Upper lobe of left lung (tissue), 6 donors: ENCODE data around the gene KRI1. TPM values are rescaled to one million over a fixed set of nuclear protein-coding genes. Genes with fewer than 3 reads are reported as not detected.

ENCODE experiments used
- ATAC-seq, 2 donors: fragments of 200-7000 bp; cut with Tn5 transposase; one replicate each; pipeline ENCODE4 v1.9.1; 2022; ENCODE audit warnings: mild to moderate bottlenecking in 2 of 2, moderate library complexity in 2 of 2; ENCODE audit not compliant: low FRiP score in 2 of 2
- DNase-seq, 2 donors: peaks; one replicate each; pipeline ENCODE4 v3.0.0-alpha.2; 2019 to 2020
- H3K27ac ChIP-seq, 4 donors: fragments of 200-600 bp; sonication (generic); one replicate each; pipeline ENCODE4 v1.5.1; 2016 to 2019
- H3K27me3 ChIP-seq, 4 donors: fragments of 200-600 bp; sonication (generic); one replicate each; pipeline ENCODE4 v1.5.1; 2017 to 2019
- H3K36me3 ChIP-seq, 4 donors: fragments of 200-600 bp; sonication (generic); one replicate each; pipeline ENCODE4 v1.5.1; 2016 to 2019
- H3K4me1 ChIP-seq, 4 donors: fragments of 200-600 bp; sonication (generic); one replicate each; pipeline ENCODE4 v1.5.1; 2018 to 2019
- H3K4me3 ChIP-seq, 4 donors: fragments of 200-600 bp; sonication (generic); one replicate each; pipeline ENCODE4 v1.5.1; 2017 to 2019; ENCODE audit warnings: mild to moderate bottlenecking in 2 of 4, moderate library complexity in 1 of 4
- H3K9me3 ChIP-seq, 4 donors: fragments of 200-600 bp; sonication (generic); one replicate each; pipeline ENCODE4 v1.5.1; 2018 to 2019
- EP300 ChIP-seq, 4 donors: sonication (generic); formaldehyde crosslinking; IDR thresholded peaks; one replicate each; pipeline ENCODE4 v1.5.1; 2017; ENCODE audit warnings: antibody characterized with exemption in 4 of 4, control low read depth in 2 of 4
- POLR2A ChIP-seq, 4 donors: fragments of 450-650 bp; IDR thresholded peaks; one replicate each; pipeline ENCODE4 v1.5.1; 2016 to 2017; ENCODE audit warnings: antibody characterized with exemption in 4 of 4, mild to moderate bottlenecking in 2 of 4
- POLR2AphosphoS5 ChIP-seq, 2 donors: sonication (generic); formaldehyde crosslinking; IDR thresholded peaks; one replicate each; pipeline ENCODE4 v1.5.1; 2017; ENCODE audit warnings: antibody characterized with exemption in 2 of 2
- WGBS, 2 donors: methylation state at CpG; one replicate each; pipeline ENCODE4 v1.1.5; 2017 to 2018; 5-methylcytosine and 5-hydroxymethylcytosine counted together
- total RNA-seq, 6 donors: library from RNA; depleted of rRNA in 4 of 6; stranded (reverse); fragments of >200 nt in 4 of 6; gene quantifications; one replicate each; pipeline versions ENCODE4 v1.1.0 to v1.2.1, GENCODE V29; 2016 to 2021
- TF ChIP-seq, protein P1 (sequence below), 6 experiments: fragments of 450-650 bp in 4 of 6; fragments of 200-600 bp in 2 of 6; sonication (generic) in 2 of 6; IDR thresholded peaks; one replicate each; pipeline ENCODE4 v1.5.1; 2016 to 2019; ENCODE audit warnings: antibody characterized with exemption in 6 of 6
- donor health status: DM: no; HTN: no; CAD: no; lungs with moderate emphysema.
- donor health status: DM: no; HTN: yes; CAD: no; lungs with severe emphysema.

KRI1 gene
- total RNA-seq, 6 donors from 2014 or later: 13.1 to 74.4 (median 24.5) TPM

GRCh38 chr19:10521461-10522171, 44.2 kb downstream of the KRI1 start:
- TF ChIP-seq POLR2AphosphoS5 (IDR thresholded peaks at IDR 0.05) (no peak), EP300 (IDR thresholded peaks at IDR 0.05) (no peak), POLR2A (IDR thresholded peaks at IDR 0.05) (no peak)
- TF ChIP-seq, protein P1, sequence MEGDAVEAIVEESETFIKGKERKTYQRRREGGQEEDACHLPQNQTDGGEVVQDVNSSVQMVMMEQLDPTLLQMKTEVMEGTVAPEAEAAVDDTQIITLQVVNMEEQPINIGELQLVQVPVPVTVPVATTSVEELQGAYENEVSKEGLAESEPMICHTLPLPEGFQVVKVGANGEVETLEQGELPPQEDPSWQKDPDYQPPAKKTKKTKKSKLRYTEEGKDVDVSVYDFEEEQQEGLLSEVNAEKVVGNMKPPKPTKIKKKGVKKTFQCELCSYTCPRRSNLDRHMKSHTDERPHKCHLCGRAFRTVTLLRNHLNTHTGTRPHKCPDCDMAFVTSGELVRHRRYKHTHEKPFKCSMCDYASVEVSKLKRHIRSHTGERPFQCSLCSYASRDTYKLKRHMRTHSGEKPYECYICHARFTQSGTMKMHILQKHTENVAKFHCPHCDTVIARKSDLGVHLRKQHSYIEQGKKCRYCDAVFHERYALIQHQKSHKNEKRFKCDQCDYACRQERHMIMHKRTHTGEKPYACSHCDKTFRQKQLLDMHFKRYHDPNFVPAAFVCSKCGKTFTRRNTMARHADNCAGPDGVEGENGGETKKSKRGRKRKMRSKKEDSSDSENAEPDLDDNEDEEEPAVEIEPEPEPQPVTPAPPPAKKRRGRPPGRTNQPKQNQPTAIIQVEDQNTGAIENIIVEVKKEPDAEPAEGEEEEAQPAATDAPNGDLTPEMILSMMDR (IDR thresholded peaks at IDR 0.05): no peak
- Histone ChIP-seq H3K4me1 (peaks cover 14 to 24% (median 19%) of the 10 kb centered on the region in 4 donors), H3K27ac (no peak overlapping the region), H3K36me3 (no peaks in the 10 kb centered on the region), H3K27me3 (peaks cover 3 to 25% (median 16%) of the 10 kb centered on the region in 4 donors), H3K4me3 (no peak overlapping the region), H3K9me3 (no peaks in the 10 kb centered on the region)
- no peak for ATAC-seq
- no peak for DNase-seq
- WGBS, 2 donors: 77 to 78% methylated on average over 13 of the region's 13 CpGs

DNA sequence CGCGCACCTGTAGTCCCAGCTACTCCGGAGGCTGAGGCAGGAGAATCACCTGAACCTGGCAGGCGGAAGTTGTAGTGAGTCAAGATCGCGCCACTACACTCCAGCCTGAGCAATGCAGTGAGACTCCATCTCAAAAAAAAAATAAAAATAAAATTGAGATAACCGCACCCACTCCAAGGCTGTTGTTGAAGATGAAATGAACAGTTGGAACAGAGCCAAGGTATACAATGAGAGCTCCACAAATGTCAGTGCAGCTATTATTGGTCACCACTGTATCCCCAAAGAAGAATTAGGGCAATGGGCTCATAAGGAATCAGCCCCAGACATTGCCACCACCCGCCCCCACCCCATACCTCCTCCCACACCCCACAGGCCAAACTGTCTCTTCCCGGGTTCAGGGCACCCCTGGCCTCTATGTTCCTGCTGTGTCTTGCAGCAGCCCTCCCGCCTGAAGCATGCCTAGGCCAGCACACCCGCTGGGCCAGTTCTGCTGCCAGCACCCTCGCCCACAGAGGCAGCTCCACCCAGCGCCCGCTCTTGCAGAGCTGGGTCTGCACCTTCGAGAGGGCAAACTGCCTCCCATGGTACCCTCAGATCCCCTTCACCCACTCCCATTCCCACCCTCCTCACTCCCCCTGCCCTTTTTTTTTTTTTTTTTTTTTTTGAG, 45.0 kb downstream of the KRI1 start:
- WGBS, 2 donors: 78 to 79% methylated on average over 15 of the region's 15 CpGs

GRCh38 chr19:10519421-10519820, 46.4 kb downstream of the KRI1 start:
- TF ChIP-seq, protein P1 (IDR thresholded peaks at IDR 0.05): no peak
- no peak for TF ChIP-seq EP300 (IDR thresholded peaks at IDR 0.05)
- no peak for TF ChIP-seq POLR2AphosphoS5 (IDR thresholded peaks at IDR 0.05)
- TF ChIP-seq POLR2A (IDR thresholded peaks at IDR 0.05): no peak
- Histone ChIP-seq H3K27ac (no peak overlapping the region), H3K4me3 (no peak overlapping the region), H3K27me3 (peaks cover 3 to 33% (median 23%) of the 10 kb centered on the region in 4 donors), H3K36me3 (no peaks in the 10 kb centered on the region), H3K4me1 (peaks cover 16 to 29% (median 20%) of the 10 kb centered on the region in 4 donors), H3K9me3 (no peaks in the 10 kb centered on the region)
- WGBS, 2 donors: 73 to 78% methylated on average over 7 of the region's 7 CpGs
- ATAC-seq: no peak
- no peak for DNase-seq

More for the DNA sequence above, 45.0 kb downstream of the KRI1 start:
- Histone ChIP-seq H3K27ac (no peak overlapping the region), H3K9me3 (no peaks in the 10 kb centered on the region), H3K4me3 (no peak overlapping the region), H3K27me3 (peaks cover 3 to 25% (median 17%) of the 10 kb centered on the region in 4 donors), H3K36me3 (no peaks in the 10 kb centered on the region), H3K4me1 (peaks cover 14 to 24% (median 19%) of the 10 kb centered on the region in 4 donors)
- no peak for ATAC-seq
- peak in 1 of 2 donors; percentile 49 for DNase-seq
- TF ChIP-seq EP300 (IDR thresholded peaks at IDR 0.05): no peak
- no peak for TF ChIP-seq POLR2AphosphoS5 (IDR thresholded peaks at IDR 0.05)

DNA sequence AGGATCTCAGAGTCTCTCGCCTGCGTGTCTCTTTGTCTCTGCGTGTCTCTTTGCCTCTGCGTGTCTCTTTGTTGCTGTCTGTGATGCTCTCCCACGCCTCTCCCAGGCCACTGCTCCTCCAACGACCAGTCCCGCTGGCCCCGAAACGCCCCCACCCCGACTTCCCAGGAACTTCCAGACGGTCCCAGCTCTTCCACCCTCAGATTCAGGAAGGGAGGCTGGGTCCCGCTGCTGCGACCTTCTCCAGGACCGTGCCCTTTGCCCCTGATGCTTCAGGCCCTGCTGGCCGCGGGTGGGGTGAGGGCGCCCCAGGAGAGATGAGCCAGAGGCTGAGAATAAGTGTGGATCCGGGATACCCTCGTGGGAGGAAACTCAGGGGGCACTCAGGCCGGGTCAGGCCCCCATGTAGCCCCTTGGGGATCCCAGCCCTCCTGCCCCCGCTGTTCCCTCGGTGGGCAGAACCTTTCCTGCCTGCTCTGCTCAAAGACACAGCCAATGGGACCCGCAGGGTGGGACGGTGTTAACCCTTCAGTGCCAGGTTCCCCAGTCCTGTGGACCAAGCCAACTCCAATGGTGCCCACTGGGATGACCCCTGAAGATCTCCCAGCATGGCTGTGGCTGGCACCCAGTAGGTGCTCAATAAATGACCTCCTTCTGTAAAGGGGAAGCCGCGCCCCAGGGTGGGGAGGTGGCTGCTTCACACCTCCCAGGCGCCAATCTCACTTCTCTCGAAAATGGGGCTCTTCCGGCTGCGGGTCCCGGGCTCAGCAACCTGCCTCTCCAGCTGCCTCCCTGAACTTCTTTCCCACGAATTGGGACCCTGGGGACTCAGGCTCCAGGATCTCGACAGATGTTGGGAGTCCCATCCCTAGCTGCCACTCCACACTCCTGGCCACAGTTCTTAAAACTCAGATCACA, 47.1 kb downstream of the KRI1 start:
- DNase-seq (peak in 1 of 2 donors; percentile 59), ATAC-seq (no peak)
- peaks cover 17 to 36% (median 22%) of the 10 kb centered on the region in 4 donors for H3K4me1 ChIP-seq
- H3K4me3 ChIP-seq: peak overlapping the region in 1 of 4 donors; percentile 6
- TF ChIP-seq EP300 (IDR thresholded peaks at IDR 0.05): no peak
- TF ChIP-seq, protein P1 (IDR thresholded peaks at IDR 0.05): no peak
- TF ChIP-seq POLR2AphosphoS5 (IDR thresholded peaks at IDR 0.05): no peak
- no peak for TF ChIP-seq POLR2A (IDR thresholded peaks at IDR 0.05)
- H3K27me3 ChIP-seq: peaks cover 3 to 40% (median 30%) of the 10 kb centered on the region in 4 donors
- no peaks in the 10 kb centered on the region for H3K36me3 ChIP-seq
- 12 to 17% methylated on average over 21 to 31 of the region's 33 CpGs for WGBS, 2 donors
- no peaks in the 10 kb centered on the region for H3K9me3 ChIP-seq
- H3K27ac ChIP-seq: peak overlapping the region in 1 of 4 donors; percentile 30
